ENCODE data around the gene AMIGO3. TPM values are rescaled to one million over a fixed set of nuclear protein-coding genes. Genes with fewer than 3 reads are reported as not detected.

Gene AMIGO3
- total RNA-seq, 2 donors from 2014 or later = 1.4 to 3.0 TPM

DNA sequence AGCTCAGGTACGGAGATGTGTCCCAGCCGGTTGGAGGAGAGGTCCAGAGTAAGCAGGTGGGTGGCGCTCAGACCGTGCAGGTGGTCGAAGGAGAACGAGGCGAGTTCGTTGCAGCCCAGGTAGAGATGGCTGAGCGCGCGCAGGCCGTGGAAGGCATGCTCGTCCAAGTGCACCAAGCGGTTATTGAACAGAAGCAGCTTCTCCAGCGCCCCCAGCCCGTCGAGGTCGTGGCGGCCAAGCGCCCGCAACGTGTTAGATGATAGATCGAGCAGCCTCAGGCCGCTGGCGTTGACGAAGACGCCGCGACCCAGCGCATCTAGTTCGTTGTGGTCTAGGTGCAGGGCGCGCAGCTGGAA is 648 bp downstream of the AMIGO3 start:
- Histone ChIP-seq H3K4me1 (ENCODE audit: control insufficient read depth, insufficient read depth, low read length) (peaks cover 7% of the 10 kb centered on the region), H3K36me3 (ENCODE audit: control insufficient read depth, insufficient read depth, low read length) (peaks cover 25% of the 10 kb centered on the region), H3K27me3 (ENCODE audit: control insufficient read depth, insufficient read depth, low read length, poor library complexity, severe bottlenecking) (no peaks in the 10 kb centered on the region), H3K9ac (ENCODE audit: extremely low read depth, low read length, poor library complexity, severe bottlenecking) (peak overlapping the region; percentile 34), H3K4me3 (ENCODE audit: low read length) (peak overlapping the region; percentile 78), H3K27ac (ENCODE audit: low read depth, low read length) (no peak overlapping the region), H3K9me3 (ENCODE audit: control insufficient read depth, low read length) (no peaks in the 10 kb centered on the region)
- WGBS, 2 experiments (ENCODE audit: insufficient coverage in 1 of 2, insufficient read length in 1 of 2) = 54 to 77% methylated on average over 33 of the region's 33 CpGs
- peak overlapping the region; percentile 92 for H3K27ac Mint-ChIP-seq
- TF ChIP-seq CTCF (conservative IDR thresholded peaks at IDR 0.05) = no peak
- DNase-seq = no peak
- peak overlapping the region; percentile 69 for H3K4me3 Mint-ChIP-seq
- peaks cover 4% of the 10 kb centered on the region for H3K27me3 Mint-ChIP-seq (ENCODE audit: insufficient read depth)
- H3K4me1 Mint-ChIP-seq = peaks cover 10% of the 10 kb centered on the region
- peaks cover 31% of the 10 kb centered on the region for H3K36me3 Mint-ChIP-seq (ENCODE audit: low read depth)
- no peaks in the 10 kb centered on the region for H3K9me3 Mint-ChIP-seq

GRCh38 chr3:49717959-49718857 is 1.3 kb downstream of the AMIGO3 start:
- H3K27ac ChIP-seq (ENCODE audit: low read depth, low read length) = no peak overlapping the region
- H3K9ac ChIP-seq (ENCODE audit: extremely low read depth, low read length, poor library complexity, severe bottlenecking) = no peak overlapping the region
- H3K4me3 Mint-ChIP-seq = peak overlapping the region; percentile 69
- no peaks in the 10 kb centered on the region for H3K27me3 ChIP-seq (ENCODE audit: control insufficient read depth, insufficient read depth, low read length, poor library complexity, severe bottlenecking)
- H3K36me3 Mint-ChIP-seq (ENCODE audit: low read depth) = peaks cover 31% of the 10 kb centered on the region
- H3K4me1 ChIP-seq (ENCODE audit: control insufficient read depth, insufficient read depth, low read length) = peaks cover 7% of the 10 kb centered on the region
- no peaks in the 10 kb centered on the region for H3K9me3 ChIP-seq (ENCODE audit: control insufficient read depth, low read length)
- peaks cover 25% of the 10 kb centered on the region for H3K36me3 ChIP-seq (ENCODE audit: control insufficient read depth, insufficient read depth, low read length)
- H3K27ac Mint-ChIP-seq = peak overlapping the region; percentile 92
- H3K9me3 Mint-ChIP-seq = no peaks in the 10 kb centered on the region
- peak overlapping the region; percentile 78 for H3K4me3 ChIP-seq (ENCODE audit: low read length)
- WGBS, 2 experiments (ENCODE audit: insufficient coverage in 1 of 2, insufficient read length in 1 of 2) = 96 to 99% methylated on average over 66 to 75 of the region's 75 CpGs
- no peak for TF ChIP-seq CTCF (conservative IDR thresholded peaks at IDR 0.05)
- peaks cover 4% of the 10 kb centered on the region for H3K27me3 Mint-ChIP-seq (ENCODE audit: insufficient read depth)
- H3K4me1 Mint-ChIP-seq = peaks cover 10% of the 10 kb centered on the region
- peak; percentile 81 for DNase-seq

- Mint-ChIP-seq H3K36me3 (ENCODE audit: low read depth) (peaks cover 27% of the 10 kb centered on the region), H3K27ac (no peak overlapping the region), H3K9me3 (no peaks in the 10 kb centered on the region), H3K4me3 (no peak overlapping the region), H3K4me1 (peaks cover 10% of the 10 kb centered on the region), H3K27me3 (ENCODE audit: insufficient read depth) (peaks cover 4% of the 10 kb centered on the region)
- H3K9me3 ChIP-seq (ENCODE audit: control insufficient read depth, low read length) = no peaks in the 10 kb centered on the region
- H3K27me3 ChIP-seq (ENCODE audit: control insufficient read depth, insufficient read depth, low read length, poor library complexity, severe bottlenecking) = no peaks in the 10 kb centered on the region
- H3K4me1 ChIP-seq (ENCODE audit: control insufficient read depth, insufficient read depth, low read length) = no peaks in the 10 kb centered on the region
- peaks cover 20% of the 10 kb centered on the region for H3K36me3 ChIP-seq (ENCODE audit: control insufficient read depth, insufficient read depth, low read length)
- H3K9ac ChIP-seq (ENCODE audit: extremely low read depth, low read length, poor library complexity, severe bottlenecking) = no peak overlapping the region
- H3K4me3 ChIP-seq (ENCODE audit: low read length) = no peak overlapping the region
- 92 to 96% methylated on average over 3 to 14 of the region's 14 CpGs for WGBS, 2 experiments (ENCODE audit: insufficient coverage in 1 of 2, insufficient read length in 1 of 2)
- peak; percentile 53 for DNase-seq
- no peak for TF ChIP-seq CTCF (conservative IDR thresholded peaks at IDR 0.05)
- H3K27ac ChIP-seq (ENCODE audit: low read depth, low read length) = no peak overlapping the region
Measured at GRCh38 chr3:49717211-49717958, 2.1 kb downstream of the AMIGO3 start.
